GM13977 (cell line): ENCODE measurements around the gene RNF2.

ENCODE experiments used
- DNase-seq: peaks from one replicate; pipeline ENCODE4 v3.0.0; 2012; ENCODE audit warnings: low spot score
- CTCF ChIP-seq: IDR thresholded peaks from 2 replicates; pipeline ENCODE4 v1.5.1; 2012; ENCODE audit warnings: mild to moderate bottlenecking, control low read depth; ENCODE audit not compliant: insufficient read depth; ENCODE audit errors: extremely low read depth, missing control alignments
- in situ Hi-C: fragments of 300-500 bp; cut with MboI; formaldehyde crosslinking; loops from one replicate; pipeline ENCODE4 v1.12.0; 2022; ENCODE audit warnings: low sequenced_read_pairs, low pct_unique_long_range_greater_than_20kb, mixed read lengths, inconsistent platforms; ENCODE audit not compliant: unreplicated experiment

The RNF2 gene

GRCh38 chr1:185039726-185040407 lies 5.5 kb upstream of the RNF2 start:
- TF ChIP-seq CTCF: no peak

GRCh38 chr1:185040408-185040735 lies 5.0 kb upstream of the RNF2 start:
- in situ Hi-C loops: no loop called here
- TF ChIP-seq CTCF: no peak
- DNase-seq: no peak

More at GRCh38 chr1:185039726-185040407, 5.5 kb upstream of the RNF2 start:
- in situ Hi-C loops: no loop called here
- no peak for DNase-seq

DNA sequence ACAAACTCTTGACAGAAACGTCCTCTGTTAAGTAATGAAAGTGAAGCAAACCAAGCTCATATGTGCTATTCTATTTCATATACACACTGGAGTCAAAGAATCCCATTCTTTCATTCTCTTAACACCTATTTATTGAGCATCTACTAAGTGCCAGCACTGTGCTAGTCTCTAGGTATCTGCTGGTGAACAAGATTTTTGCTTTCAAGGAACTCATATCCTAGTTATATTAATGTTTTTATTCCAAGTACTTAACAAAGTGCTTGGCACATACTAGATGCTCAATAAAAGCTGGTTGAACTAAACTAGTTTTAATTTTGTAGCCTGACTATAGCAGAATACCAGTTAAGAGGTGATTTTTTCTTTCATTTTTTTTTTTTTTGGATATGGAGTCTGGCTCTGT lies 3.6 kb upstream of the RNF2 start:
- no peak for DNase-seq
- no peak for TF ChIP-seq CTCF
- in situ Hi-C loops: no loop called here

GRCh38 chr1:185042737-185043136 lies 2.6 kb upstream of the RNF2 start:
- in situ Hi-C loops: no loop called here
- DNase-seq: no peak

GRCh38 chr1:185044387-185044786 lies 971 bp upstream of the RNF2 start:
- DNase-seq: no peak
- TF ChIP-seq CTCF: no peak
- in situ Hi-C loops: no loop called here

More at GRCh38 chr1:185042737-185043136, 2.6 kb upstream of the RNF2 start:
- TF ChIP-seq CTCF: no peak

DNA sequence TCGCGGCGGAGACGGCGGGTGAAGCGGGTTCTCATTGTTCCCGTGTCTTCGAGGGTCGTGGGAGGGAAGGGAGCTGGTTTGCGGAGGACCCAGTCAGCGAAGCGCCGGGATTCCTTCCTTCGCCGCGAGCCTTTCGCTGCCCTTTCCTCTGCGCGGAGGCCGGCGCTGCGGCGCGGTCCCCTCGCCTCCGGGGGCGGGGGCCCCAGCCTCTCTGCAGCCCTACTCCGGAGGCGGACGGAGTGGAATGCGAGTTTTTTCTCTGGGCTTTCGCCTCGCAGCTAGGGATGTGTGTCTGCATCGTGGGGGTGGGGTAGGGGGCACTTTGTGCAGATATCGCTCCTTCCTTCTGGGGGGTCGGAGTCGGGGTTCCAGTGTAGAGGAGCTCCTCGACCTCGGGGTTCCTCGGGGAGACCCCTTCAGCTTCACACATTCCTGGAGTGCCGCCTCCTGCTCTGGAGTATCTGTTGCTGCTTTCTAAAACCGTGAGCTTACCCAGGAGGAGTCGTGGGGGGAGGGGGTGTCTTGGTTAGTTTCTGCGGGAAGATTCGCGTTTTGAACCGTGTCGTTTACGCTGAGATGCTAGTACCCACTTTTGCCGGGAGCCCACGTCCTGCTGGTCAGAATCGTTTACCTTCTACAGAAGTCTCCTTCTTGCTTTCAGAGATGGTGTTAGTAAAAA lies 595 bp downstream of the RNF2 start:
- in situ Hi-C loops: no loop called here
- no peak for TF ChIP-seq CTCF
- DNase-seq: peak; percentile 73
